Kidney glomerular epithelial cell (primary cell): ENCODE data around the gene CMTM1.

Experiments used
- DNase-seq: peaks from one replicate; lab custom pipeline; 2025; lab: John Stamatoyannopoulos, UW

Gene CMTM1

GRCh38 chr16:66538910-66539309 lies 27.3 kb upstream of the CMTM1 start:
- DNase-seq = no peak

- peak; percentile 93 for DNase-seq
These were observed 26.4 kb upstream of the CMTM1 start for GRCh38 chr16:66539623-66540469.

GRCh38 chr16:66541388-66542355 lies 24.6 kb upstream of the CMTM1 start:
- DNase-seq = no peak

- no peak for DNase-seq
These were observed 23.8 kb upstream of the CMTM1 start for GRCh38 chr16:66542396-66542795.

GRCh38 chr16:66543541-66543940 lies 22.7 kb upstream of the CMTM1 start:
- DNase-seq = no peak

GRCh38 chr16:66544016-66544757 lies 22.1 kb upstream of the CMTM1 start:
- no peak for DNase-seq

GRCh38 chr16:66547101-66547989 lies 18.9 kb upstream of the CMTM1 start:
- DNase-seq = no peak

GRCh38 chr16:66548068-66548467 lies 18.2 kb upstream of the CMTM1 start:
- no peak for DNase-seq

GRCh38 chr16:66548868-66549267 lies 17.4 kb upstream of the CMTM1 start:
- DNase-seq = no peak

- peak; percentile 67 for DNase-seq
These were observed 16.7 kb upstream of the CMTM1 start, which contains the start of gene TK2 for GRCh38 chr16:66549284-66550131. TK2 (minus strand) TSS chr16:66550122; CDS start chr16:66550061, 61 bp downstream.

GRCh38 chr16:66551348-66551759 lies 14.9 kb upstream of the CMTM1 start:
- no peak for DNase-seq

- DNase-seq = no peak
These were observed 14.4 kb upstream of the CMTM1 start for GRCh38 chr16:66551788-66552285.

- peak; percentile 83 for DNase-seq
These were observed 13.7 kb upstream of the CMTM1 start, which contains the start of gene CKLF for GRCh38 chr16:66552286-66553177. CKLF (plus strand) TSS chr16:66552576; CDS start chr16:66552716, 140 bp downstream.

- no peak for DNase-seq
These were observed 13.0 kb upstream of the CMTM1 start for GRCh38 chr16:66553223-66553622.

GRCh38 chr16:66554021-66554420 lies 12.2 kb upstream of the CMTM1 start:
- DNase-seq = no peak

- no peak for DNase-seq
These were observed 11.7 kb upstream of the CMTM1 start for GRCh38 chr16:66554495-66554894.

GRCh38 chr16:66560107-66560506 lies 6.1 kb upstream of the CMTM1 start:
- no peak for DNase-seq

GRCh38 chr16:66561381-66562080 lies 4.7 kb upstream of the CMTM1 start:
- DNase-seq = no peak
